SU-DHL-6 (cell line): ENCODE data around the gene GALNT9.

ENCODE experiments used
- CTCF ChIP-seq: fragments of 200-600 bp; sonication (generic); IDR thresholded peaks from one replicate; pipeline ENCODE4 v1.5.1; 2017; ENCODE audit warnings: antibody characterized with exemption, mild to moderate bottlenecking, low read length, moderate library complexity; ENCODE audit not compliant: insufficient read depth, poor library complexity, severe bottlenecking
- EZH2phosphoT487 ChIP-seq: fragments of 200-600 bp; sonication (generic), shearing (Covaris generic); conservative IDR thresholded peaks from 2 replicates; pipeline ENCODE4 v1.6.1; 2018; ENCODE audit warnings: mild to moderate bottlenecking, antibody characterized with exemption, low read length, moderate library complexity, mixed read lengths

- TF ChIP-seq CTCF (no peak), EZH2phosphoT487 (no peak)
Measured at GRCh38 chr12:132272711-132273110, 56.7 kb downstream of the GALNT9 start.
